Endothelial cell of hepatic sinusoid (primary cell): Measurements from ENCODE around the gene FAM107B.
"Not testable (repeated sequence)": the region's sequence is repeated elsewhere in the genome, so short reads cannot be mapped to it uniquely, and the experiment has no call there.

ENCODE experiments used
- in situ Hi-C: cut with HindIII; loops from 2 replicates; pipeline ENCODE4 v1.10.0; 2017; ENCODE audit warnings: low sequenced_read_pairs

Gene FAM107B

DNA sequence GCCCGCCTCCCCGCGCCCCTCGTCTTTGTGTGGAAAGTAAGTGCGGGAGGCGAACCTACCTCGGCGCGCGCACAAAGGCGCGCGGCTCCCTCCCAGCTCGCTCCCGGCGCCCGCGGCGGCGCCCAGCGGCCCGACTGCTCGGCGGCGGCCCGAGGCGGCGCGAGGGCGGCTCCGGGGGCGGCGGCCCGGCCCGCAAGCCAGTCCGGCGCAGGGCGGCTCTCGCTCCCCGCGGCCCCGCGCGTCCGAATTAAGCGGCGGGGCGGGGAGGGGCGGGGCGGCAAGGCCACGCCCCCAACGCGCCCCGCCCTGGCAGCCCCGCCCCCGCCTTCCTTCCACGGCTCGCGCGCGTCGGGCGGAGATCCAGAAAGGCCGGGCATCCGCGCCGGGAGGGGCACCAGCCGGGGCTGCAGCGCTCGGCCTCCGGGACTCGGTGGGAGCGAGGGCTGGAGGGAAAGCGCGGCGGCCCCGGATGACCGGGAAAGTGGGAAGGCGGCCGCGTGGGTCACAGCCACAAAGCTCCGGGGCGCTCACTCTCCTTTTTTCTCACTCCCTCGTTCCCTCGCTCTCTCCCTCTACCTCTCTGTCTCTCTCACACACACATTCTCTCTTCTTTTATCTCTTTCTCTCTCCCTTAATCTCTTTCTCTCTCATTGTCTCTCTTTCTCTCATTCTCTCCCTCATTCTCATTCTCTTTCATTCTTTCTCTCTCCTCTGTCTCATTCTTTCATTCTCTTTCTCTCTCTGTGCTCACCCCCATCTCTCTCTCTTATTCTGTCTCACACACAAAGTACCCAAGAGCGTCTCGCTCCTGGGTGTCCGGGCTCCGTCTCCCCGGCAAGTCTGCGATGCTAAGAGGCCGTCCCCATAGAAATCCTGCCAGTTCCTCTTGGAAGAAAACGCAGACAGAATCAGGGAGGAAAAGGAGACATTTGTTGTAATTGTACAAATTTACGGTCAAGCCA, 170.2 kb downstream of the FAM107B start:
- in situ Hi-C loops: no loop called here

DNA sequence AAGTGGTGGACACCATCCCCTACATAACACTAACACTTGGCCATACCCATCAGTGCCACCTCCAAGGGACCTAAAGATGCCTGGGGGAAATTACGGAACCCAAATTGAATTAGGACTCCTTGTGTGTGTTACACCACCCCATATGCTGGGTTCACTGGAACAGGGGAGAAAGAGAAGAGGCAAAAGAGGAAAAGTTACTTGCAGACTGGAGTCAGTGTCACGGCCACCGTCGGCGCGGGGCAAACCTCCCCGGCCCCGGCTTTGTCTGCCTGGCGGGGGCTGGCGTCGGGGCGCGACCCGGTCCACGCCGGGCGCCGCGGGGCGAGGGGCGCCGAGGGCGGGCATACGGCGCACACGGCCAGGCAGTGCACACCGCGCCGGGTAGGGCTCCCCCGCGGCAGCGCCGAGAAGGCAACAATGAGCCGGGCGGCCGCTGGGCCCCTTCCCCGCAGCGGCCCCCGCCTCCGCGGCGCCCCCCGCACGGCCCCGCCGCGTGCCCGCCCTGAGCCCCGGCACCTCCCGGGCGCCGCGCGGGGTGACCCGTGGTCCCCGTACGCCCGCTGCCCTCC, 171.1 kb downstream of the FAM107B start:
- in situ Hi-C loops: no loop called here

DNA sequence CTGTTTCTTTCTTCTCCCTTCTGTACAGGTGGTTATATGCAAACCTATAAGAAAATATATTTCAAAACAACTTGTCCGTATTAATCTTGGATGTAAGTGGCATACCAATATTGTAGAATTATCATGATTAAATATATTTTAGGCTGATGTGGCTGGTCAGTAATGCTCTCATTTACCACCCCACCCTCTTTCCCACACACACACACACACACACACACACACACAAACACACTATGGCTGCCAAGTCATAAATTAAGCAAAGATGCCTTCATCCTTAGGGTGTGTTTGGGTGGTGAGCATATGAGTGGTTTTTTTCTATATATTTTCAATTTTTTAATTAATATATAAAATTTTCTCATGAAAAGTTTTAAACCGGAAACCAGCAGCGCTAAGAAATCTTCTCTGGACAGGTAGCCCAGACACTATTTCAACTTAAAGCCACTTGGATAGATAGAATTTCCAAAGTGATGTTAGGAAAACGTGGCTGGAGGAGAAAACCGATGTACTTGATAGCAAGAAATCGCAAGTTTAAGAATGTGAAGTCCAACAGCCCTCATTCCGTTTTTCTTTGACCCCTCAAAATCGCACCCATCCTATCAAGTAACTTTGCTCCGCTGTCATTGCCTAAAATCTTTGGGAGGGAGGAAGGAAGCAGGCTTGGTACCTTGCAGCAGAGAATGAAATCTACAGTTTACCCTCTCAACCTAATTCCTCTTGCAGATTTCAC, 171.7 kb downstream of the FAM107B start:
- in situ Hi-C loops: no loop called here

DNA sequence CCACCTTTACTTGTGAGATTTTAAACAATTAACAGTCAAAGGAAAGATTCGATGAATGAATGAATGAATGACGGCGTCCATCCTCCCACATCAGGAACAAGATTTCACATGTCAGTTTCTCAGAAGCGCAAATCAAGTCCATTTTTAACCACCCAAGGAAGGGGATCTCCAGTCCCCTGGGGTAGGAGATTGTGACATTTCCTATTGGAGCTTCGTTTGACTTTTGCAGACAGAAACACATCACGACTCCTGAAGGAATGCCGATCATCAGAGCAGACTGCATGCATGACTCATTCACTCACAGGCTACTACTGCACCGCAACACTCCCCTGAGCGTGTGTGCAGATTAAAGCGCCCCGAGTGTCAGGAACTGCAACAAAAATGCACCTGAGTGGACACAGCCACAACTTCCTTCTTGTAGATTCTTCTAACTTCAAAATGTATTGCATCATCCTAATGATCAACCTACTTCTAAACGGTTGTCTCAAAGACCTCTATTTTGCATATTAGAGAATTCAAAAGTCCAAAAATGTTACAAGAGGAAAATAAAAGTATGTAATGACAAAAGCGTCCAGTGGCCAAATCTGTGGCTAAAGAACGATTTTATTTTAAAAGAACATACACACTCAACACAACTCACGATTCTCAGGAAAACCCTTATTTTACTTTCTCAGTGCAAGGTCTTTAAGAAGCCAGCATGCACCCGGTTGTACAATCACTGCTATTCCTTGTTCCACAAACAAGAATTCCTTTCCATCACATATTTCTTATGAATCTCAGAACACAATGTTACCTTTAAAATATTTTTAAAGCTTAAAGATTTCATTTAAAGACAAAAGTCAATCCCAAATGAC, 172.6 kb downstream of the FAM107B start:
- in situ Hi-C loops: no loop called here

DNA sequence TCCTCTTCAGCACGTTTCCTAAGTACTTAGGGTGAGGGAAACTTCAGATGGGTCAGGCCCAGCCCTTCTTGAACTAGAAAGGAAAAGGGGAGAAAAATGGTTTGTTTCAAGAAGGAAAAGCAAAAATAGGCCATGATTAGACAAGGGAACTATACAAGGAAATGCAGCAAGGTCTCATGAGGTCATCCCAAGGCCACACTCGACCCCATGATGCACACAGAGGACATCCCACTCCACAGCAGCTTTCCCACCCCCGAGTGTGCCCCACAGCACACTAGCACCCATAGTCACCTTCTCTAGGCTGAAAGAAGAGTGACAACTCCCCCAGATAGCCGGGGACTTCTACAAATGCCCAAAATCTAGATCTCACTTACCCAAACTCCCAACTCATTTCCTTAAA, 173.4 kb downstream of the FAM107B start:
- in situ Hi-C loops: no loop called here

DNA sequence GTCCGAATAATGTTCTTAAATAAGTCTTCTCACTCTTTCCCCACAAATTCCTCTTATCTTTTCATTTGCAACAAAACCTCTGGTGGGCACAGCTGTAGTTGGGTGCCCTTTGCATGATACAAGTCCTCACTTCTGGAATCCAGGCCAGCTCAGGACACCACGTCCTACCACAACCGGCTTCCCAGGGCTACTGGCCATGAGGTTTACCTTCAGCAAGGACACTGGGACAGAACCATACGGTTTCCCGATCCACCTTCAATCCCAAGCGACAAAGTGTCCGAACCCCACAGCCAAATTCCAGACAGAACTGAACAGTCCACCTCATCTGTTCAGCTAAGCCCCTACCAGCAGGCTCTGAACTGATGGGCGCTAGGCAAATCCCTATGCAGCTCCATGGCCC, 174.6 kb downstream of the FAM107B start:
- in situ Hi-C loops: no loop called here

DNA sequence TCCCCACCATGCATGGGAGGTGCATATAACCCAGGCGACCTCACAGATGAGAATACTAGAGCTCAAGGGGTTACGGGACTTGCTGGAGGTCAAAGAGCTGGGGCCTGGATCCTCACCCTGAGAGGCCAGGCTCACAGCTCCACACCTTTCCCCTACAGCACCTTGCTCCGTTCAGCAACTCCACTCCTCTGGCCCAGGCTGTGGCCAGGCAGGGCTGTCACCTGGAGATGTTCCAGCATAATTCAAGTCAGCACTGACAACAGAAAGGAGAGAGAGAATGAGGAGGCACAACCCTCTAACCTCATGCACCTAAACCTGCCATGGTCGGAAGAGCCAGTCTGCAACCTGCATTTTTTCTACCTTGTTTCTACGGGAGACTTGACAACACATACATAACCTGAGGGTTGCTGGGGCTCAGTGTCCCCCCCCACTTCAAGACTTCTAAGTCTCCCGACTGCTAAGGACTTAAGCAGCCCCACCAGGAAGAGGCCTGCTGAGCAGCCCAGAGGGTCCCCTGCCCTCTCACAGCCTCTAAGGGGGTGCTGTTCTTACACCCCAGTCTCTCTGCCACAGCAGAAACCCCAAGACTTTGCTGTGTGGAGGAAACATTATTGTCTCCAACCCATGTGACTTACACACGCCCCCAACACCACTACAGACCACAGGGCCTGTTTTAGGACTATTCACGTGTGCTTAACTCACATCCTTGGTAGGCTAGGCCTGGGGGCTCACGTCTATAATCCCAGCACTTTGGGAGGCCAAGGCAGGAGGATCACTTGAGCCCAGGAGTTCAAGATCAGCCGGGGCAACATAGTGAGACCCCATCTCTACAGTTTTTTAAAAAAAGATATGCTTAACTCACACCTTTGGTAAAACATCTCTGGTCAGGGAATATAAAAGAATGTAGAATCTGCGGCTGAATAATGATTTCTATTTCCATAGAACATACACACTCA, 175.6 kb downstream of the FAM107B start:
- in situ Hi-C loops: no loop called here

DNA sequence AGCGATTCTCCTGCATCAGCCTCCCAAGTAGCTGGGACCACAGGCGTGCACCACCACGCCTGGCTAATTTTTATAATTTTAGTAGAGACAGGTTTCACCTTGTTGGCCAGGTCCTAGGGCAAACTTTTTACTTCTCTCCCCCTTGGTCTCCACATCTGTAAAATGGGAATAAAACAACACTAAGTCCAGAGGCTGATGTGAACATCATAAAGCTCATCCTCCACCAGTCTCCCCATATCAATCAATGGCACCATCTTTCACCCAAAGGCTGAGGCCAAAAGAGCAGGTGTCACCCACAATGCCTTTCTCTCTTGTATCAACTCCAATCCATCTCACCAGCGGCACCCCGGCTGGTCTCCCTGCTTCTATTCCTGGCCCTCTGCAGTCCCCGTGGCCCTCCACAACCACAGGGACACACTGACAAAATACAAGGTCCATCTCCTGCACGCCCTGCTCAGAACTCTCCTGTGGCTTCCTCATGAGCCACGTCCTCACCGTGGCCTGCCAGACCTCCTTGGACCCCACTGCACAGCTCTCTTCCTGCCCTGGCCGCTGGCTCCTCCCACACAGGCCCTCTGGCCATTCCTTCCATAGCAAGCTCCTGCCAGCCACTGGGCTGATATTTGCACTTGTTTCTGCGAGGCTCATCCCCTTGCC, 179.0 kb downstream of the FAM107B start:
- in situ Hi-C loops: no loop called here

DNA sequence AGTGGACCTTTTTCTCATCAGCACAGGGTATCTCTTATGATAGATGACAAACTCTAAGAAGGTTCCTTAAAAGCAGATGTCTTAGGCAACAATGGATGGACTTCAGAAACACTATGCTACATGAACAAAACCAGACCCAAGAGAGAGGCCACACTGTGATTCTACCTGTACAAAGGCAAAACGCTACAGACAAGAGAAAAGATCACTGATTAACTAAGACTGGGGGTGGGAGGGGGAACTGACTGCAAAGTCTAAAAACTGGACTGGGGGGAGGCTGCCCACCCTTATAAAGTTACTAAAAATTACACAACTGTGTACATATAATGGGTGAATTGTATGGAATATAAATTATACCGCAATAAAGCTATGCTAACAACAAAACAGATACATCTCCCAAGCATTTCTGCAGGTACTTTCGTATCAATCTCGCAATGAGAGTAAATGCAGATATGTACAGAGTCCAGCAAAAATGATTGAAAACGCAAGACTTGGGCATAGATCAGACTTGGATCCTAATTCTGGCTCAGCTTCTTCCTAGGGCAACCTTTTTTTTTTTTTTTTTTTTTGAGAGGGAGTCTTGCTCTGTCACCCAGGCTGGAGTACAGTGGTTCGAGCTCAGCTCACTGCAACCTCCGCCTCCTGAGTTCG, 179.7 kb downstream of the FAM107B start:
- in situ Hi-C loops: no loop called here

DNA sequence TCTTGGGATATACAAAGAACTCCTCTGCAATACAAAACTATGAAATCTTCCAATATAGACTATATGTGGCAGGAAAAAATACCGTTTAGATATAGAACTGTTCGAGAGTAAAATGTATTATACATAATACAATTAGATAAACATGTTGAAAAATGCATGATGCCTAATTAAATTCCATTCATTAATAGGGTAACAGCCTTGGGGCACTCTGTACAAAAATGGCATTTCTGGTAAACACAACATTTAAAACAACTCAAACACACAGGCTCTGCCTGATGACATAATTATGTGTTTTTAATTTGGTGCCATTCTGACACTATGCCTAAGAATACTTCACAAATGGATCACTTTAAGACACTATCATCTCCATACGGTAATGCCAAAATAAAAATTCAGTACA, 180.9 kb downstream of the FAM107B start:
- in situ Hi-C loops: no loop called here

DNA sequence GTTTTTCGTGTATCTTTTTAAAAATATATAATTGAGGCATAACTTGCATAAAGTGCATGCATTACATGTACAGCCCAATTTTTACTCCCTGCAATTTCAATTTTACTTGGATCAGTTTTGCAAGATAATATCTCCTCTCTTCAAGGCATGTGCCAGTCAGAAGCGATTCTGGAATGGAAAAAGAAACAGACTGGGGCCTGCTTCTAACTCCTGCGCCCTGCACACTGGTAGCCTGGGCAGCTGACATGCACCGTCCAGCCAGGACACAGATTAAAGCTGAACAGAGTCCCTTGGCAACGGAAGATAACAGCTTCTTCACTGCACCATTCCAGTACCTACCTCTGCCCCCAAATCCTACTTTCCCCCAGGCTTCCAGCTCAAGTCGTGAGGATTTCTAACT, 182.1 kb downstream of the FAM107B start:
- in situ Hi-C loops: no loop called here

DNA sequence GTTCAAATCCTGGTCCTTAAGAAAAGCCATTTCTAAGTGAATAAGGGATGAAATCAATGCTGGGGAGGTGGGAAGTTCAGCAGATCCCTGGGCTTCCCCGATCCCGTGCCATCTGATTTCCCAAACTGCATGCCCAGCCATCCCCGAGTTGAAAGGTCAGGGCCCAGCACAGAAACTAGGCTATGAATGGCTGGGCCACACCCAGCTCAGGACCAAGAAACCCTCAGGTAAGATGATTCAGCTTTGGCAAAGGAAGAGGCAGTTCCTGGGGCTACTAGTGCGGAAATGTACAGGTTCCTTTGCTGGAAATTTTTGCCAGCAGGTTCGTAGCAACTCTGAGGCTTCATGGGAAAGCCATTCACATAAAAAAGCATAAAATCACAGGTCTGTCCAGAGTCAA, 182.7 kb downstream of the FAM107B start:
- in situ Hi-C loops: no loop called here

DNA sequence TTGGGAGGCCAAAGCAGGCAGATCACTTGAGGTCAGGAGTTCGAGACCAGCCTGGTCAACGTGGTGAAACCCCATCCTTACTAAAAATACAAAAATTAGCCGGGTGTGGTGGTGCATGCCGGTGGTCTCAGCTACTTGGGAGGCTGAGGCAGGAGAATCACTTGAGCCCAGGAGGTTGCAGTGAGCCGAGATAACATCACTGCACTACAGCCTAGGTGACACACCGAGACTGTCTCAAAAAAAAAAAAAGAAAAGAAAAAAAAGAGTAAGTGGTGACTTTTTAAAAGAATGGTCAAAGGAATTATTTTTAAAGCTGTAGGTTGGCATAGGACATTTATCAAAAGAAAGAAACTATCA, 185.8 kb downstream of the FAM107B start:
- in situ Hi-C loops: not testable (repeated sequence)

DNA sequence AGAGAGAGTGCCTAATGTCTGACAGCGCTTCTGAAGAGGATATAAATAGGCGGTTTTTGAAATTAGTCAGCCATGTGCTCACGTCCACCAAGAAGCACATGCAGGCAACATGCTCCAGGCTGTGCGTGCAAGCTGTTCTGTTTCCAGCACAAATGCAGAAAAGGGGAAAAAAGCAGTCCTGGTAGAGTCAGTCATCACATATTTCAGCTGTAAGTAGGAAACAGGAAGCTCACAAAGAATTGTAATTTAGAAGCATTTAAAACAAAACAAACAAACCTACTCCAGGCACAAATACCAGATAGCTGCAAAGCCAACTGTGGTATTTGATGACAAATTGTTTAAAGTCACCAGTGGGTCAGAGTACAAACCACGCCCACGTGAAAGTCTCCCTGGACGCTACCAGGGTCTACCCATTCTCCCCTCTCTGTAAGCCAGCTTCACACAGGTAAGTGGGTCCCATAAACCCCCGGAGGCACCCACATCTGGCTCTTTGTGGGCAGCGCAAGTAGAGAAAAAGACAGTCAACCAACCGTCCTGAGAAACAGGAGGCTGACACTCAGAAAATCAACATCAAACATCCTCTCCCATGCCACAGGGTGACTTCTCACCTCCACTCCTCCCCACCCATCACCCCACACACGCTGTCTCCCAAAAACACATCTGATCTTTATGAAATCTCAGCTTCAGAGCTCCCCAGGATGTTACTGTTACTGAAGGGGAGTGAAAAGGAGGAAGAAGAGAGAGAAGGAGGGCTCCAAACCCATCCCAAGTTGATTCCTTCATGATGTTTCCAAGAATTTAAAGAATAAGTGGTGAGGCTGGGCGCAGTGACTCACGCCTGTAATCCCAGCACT, 186.4 kb downstream of the FAM107B start:
- in situ Hi-C loops: no loop called here

DNA sequence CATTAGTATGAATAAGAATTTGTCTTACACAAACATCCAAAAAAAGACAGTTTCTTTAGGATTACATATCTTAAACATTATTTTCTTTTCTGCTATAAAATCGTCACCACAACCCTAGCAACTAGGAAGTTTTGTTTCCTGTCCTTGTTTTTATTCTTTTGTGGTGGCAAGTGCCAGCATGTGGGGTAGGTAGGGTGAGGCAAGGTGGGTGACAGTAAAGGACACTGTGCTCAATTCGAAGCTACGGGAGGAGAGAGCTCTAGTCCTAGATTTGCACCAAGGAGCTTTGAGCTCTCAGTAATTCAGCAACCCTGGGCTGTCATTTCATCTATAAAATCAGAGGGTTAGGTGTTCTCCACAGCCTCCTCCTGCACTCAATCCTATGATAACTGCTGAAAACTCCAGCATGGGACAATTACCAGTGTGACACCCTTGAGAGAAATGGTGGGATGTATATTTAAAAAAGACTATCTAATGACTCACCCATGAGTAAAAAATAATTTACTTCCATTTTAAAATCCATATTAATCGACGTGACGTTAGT, 187.1 kb downstream of the FAM107B start:
- in situ Hi-C loops: no loop called here

DNA sequence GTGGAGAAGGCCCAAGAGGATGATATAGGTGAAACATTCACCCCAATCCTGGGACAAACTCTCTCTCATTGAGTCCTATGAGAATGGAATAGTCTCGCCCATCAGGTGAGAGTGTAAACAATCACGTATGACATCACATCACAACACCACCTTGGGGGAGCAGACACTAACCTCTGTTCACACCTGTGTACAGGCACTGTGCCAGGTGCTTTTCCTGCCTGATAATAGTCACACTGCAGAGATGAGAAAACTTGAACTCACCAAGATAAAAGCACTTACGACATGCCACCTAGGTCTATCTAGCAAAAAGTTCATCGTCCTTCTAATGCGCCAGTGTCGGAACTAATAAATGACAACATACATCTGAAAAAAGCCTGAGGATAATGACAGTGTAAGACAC, 187.8 kb downstream of the FAM107B start:
- in situ Hi-C loops: no loop called here

DNA sequence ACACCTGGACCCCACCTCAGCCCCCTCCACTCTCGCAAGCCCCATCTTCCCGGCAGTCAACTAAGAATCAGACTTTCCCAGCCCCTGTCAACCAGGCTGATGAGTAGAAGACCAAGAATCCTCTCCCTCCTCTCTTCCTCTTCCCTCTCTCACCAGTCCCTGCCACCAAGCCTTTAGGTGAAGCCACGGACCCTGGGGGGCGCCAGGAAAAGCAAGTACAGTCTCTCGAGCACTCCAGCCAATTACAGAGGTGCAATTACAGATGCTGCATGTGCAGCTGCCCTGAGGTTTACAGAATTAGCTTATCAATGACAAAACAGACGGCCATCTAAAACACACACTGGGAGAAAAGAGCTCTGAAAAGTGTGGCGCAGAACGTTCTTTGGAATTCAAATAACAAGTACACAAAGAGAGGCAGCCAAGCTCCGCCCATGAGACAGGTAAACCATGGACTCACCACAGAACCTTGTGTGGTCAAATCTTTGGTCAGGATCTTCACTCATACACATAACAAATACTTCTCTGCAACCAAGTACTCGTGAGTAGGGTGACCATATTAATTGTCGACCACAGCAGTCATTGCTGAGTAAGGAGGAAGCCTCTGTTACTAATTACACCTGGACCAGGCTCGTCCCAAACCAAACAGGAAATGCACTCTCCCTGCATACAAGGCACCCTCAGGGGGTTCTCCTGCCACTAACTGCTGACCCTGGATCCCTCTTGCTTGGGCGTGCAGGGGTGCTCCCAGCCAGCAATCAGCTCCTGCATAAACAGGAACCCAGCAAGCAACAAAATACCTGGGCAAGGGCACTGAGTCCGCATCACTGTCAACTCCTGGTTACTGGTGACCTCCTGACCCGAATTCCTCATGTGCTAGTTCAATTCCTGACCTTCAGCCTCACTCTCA, 189.2 kb downstream of the FAM107B start:
- in situ Hi-C loops: no loop called here
